ENCODE results near the gene NPRL2.
"Not testable (repeated sequence)": the region's sequence is repeated elsewhere in the genome, so short reads cannot be mapped to it uniquely, and the experiment has no call there.

NPRL2 gene

DNA sequence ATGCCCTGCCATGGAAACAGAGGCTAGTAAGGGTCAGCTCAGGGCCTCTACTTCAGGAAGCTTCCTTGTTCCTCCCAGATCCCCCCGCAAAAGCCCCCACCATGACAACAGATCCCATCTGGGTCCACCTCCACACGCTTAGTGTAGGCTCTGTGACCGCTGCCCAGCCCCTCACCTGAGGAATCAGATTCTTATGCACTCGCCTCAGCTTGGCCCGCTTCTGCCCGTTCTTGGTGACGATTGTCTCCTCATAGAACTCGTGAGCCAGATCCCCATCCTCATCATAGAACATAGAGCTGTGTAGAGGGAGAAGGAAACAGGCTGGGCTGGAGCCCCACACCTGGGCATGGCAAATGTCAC lies 24.4 kb downstream of the NPRL2 start:
- FAIRE-seq = no peak

DNA sequence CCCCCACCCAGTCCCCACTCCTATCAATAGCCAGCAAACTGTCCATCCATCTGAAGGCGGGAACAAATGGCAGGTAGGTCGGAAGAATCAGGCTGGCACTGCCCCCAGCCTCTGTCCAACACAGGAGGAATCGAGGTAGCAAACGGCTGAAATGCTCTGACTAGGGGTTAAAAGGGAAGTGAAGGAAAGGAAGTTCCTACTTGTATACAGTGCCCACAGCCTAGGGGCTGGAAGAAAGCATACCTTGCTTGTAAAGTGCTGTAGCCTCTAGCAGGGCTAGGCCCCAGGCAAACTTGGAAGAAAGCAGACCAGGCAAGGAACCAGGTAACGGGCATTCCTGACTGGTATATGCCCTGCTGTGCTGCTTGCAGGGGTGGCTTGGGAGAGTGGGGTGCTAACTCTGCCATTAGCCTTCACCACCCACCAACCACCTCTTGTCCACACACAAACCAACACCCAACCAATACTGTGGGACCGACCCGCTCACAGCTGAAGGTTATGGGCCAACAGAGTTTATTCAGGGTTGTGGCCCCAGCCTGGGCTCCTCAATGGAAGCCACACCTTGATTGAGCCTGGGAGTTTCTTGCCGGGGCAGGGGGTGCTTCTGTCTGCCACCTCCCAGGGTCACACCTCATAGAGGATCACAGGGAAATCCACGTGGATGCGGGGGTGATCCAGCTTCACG lies 24.9 kb downstream of the NPRL2 start:
- no peak for FAIRE-seq

DNA sequence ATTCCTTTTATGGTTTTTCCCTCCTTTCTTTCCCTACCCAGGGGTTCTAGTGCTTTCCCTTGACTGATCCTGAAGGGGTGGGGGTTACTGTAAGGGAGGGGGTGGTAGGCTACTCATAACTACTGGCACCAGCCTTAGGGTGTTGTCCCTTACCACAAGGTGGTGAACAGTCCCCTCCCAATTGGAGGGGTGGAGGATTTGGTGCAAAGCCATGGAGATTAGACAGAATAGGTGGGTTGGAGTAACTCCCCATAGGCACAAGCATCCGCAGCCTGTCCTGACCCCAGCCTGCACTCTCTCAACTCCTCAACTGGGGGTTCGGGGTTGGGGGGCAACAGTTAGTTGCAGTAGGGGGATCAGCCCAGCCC lies 25.5 kb downstream of the NPRL2 start:
- FAIRE-seq = no peak

DNA sequence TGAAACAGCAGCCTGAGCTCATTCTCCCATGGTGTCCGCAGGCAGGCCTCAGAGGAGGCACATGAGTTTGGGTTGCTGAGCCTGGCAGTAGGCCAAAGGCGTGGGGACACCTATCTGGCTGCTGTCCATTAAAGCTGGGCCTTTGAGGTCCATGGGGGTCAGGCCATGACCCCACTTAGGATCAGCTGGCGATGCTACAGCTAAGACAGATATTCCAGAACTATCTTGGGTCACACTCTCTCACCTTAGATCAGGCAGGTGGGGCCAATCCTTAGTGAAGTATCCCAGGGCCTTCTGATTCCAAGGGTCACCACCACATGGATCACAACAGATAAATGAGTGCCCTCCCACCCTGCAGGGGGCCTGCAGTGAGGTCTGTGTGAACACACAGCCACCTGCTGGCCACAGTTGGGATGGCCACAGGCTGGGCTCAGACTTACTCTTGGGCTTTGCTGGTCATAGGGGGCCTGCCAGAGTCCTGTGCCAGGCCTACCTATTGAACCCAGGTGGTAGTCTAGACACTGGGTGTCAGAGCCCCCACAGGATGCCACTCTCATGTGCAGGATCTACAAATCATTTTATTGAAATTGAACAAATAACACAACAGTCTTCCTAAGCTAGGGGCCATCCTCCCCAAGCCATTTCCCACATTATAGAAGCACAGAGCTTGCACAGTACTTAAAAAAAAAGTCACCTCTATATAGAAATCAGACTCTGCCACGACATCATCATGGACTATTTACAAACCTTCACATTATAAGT lies 26.0 kb downstream of the NPRL2 start:
- no peak for FAIRE-seq

DNA sequence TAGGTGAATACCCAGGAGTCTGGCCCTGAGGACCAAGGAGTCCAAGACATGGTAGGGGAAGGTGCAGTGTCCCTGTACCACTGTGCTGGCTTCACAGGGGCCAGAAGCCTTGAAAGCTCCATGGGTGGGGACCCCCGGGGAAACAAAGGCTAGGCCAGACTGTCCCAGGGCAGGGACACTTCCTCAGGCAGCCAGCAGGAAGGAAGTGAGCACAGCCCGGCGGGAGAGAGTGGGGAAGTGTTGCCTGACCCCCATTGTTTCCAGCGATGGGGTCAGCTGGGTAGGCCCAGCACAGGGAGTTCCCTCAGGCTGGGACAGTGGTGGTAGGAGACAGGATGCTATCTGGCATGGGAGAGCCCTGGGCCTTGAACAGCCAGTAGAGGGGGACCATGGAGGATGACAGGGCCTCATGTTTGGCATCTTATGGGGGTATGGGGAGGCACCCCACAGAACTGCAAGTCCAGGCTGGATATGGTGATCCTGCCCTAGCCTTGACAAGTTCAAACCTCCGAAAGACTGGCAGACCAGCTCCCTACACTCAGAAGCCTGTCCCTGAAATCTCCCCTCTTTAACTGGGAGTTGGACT lies 26.9 kb downstream of the NPRL2 start:
- FAIRE-seq = no peak

DNA sequence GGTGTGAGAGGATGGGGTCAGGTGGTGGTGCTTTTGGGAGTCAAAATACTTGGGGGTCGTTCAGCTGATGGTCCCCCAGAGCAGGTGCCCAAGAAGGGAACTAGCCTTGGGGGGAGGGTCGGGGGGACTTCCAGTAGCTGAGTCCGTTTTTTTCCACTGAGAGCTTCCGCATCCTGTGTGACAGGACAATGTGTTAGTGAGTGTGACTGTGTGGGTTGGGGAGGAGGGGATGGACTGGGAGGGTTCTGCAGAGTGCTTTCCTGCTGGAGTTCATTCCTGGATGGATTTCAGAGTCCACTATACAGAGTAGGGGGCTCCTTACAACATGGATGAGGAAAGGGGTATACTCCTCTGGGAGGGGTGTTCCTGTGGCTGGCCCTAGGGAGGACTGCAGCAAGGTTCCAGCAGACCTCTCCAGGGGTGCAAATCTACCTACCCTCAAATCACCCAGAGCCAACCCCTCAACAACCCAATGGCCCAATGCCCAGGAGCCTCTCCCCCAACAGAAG lies 27.4 kb downstream of the NPRL2 start:
- no peak for FAIRE-seq

DNA sequence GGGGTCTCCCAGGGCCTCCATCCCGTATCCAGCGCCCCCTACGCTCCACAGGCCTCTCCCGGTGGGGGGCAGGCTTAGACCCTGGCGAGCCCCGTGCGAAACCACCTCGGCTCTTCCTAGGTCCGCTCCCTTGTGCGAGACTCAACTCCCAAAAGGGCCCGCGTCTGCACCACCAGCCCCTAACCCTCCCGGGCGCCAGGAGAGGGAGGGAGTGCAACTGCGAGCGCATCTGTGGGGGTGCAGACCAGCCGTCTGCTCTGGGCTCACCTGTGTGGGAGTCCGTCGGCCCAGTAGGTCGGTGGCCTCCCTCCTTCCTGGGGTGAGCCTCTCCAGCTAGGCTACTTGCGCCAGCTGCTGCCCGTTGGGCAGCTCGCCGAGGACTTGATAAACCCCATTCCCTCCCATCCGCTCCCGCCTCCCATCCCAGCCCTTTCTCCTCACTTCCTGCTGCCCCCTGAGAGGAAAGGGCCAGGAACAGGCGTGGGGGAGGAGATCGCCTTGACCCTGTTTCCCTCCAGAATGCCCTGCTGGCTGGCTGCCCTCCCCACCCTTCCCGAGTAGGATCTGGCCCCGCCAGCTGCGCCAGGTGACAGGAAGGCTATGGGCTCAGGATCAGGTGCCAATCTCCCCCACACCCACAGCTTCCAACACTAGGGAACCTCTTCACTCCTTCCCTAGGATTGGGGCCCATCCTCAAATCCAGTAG lies 28.0 kb downstream of the NPRL2 start, which contains the start of gene HYAL2:
TSS of gene HYAL2 (minus strand) at position 360 of the 706 bp plus-strand sequence. CDS start 2,256 bp downstream, outside the sequence.
- no peak for FAIRE-seq

DNA sequence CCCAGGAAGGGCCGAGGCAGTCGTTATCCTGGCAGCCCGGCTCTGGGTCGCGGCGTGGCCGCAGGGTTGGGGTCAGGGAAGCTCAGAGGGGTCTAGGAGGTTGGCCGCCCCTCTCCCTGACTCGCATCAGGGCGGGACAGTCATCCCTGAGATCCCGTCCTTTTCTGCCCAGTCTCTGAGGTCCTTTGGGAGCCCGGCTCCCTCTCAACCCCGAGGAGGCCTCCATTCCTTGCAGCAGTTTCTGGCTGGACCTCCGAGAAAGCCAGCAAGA lies 28.5 kb downstream of the NPRL2 start:
- no peak for FAIRE-seq

DNA sequence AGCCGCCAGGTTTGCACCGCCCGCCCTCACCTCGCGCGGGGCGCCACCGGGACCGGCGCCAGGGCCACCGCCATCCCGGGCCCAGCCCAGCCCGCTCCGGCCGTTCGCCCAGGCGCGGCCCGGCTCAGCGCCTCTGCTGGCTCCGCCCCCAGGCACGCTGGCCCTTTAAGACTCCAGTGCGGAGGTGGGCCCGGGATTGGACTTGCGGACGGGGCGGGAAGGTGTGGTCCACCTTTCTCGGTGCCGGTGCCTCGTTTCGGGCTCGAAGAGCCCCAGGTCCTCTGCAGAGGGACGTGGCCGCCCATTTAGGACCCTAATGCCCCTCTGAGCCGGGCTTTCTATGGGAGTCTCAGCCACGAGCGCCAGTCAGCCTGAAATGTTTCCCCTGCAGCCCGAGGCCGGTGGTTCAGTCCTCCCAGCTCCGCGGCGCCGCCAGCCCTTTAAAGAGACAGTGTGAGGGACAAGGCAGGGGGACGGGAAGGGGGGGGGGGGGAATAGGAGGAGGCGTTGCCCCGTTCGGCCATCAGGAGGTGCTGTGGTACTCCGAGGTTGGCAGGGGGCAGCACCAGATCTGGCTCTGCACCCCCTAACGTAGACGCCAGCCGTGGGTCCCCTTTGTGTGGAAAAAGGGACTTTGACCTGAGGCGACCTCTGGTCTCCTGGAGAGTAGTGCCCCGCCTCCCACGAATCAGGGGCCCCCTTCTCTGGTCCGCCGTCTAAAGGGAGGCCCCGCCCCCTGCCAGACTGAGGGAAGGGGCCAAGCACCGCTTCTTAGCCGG lies 29.1 kb downstream of the NPRL2 start:
- no peak for FAIRE-seq

DNA sequence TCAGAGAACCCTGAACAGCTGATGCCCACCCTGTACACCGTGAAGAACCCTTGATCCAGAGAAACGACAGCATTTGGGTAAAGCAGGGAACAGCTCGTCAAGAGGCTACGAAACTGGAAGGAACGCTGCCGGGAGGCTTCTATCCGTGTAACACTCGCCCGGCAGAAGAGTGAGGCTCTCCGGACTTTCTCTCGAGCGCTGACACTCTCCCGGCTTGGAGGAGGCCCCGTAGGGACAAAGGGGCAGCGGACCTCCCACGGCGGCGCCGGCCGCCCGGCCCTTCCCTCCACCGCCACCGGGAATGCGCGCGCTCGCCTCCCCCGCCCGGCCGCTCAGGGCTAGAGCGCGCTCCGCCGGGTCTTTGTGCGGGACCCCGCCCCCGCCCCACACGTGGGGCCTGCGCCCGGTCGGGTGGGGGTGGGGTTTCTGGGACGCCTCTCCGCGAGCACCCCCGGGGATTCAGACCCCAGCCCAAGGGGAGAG lies 29.7 kb downstream of the NPRL2 start:
- FAIRE-seq = no peak

DNA sequence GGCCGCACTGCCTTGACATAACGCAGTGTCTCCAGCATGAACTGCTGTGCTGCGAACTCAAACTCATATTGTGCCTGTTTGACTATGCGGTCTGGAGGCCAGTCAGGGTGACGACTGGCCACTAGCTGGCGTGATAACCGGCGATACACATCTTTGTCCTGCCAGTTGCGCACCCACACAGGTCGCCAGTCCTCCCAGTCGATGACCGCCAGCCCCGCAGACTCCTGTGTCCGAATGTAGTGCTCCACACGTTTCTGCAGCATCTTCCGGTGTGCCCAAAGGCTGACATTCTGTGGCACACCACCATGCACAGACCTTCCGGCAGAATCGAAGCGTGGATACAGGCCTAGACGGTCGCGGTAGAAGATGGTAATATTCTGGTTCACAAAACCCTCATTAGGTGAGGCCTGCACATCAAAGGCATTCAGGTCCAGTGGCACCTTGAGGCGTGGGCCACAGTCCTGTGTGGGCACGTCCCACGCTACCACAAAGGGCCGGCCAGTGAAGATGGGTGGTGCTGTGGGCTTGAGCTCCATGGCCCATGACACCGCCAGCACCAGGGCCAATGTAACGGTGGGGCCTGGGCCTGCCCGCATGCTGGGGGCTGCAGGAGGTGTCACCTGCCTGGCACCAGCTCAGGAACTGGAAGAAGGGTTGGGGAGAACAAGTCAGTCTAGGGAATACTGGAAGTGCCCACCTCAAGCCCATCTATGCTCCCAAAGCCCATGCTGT lies 30.5 kb downstream of the NPRL2 start:
- FAIRE-seq = no peak

DNA sequence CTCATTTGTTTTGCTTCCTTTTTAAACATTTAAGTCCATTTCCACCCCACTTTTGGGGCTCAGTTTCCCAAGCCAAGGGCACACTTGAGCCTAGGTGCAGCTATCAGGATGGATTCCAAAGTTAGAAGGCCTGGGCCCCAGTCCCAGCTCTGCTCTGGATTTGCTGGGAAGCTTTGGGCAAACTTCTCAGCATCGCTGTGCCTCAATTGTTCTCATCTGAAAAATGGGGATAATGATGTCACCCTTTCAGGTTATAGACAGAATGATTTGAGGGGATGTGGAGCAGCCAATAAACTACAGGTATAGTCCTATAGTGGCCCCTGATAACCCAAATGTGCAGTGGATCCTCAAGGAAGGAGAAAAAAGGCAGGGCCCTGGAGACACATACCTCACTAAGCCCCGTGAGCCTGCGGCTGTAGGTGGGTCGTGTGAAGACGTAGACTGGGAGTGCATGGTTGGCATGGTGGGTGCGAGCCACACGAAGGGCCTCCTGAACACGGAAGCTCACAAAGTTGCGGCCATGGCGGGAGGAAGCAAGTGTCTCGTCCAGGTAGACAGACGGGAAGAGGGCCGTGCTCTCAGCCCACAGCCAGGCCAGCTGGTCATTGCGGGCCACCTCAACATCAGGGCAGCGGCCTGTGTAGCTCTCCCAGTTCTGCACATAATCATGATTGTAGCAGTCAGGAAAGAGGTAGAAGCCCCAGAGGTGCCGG lies 31.2 kb downstream of the NPRL2 start:
- no peak for FAIRE-seq

DNA sequence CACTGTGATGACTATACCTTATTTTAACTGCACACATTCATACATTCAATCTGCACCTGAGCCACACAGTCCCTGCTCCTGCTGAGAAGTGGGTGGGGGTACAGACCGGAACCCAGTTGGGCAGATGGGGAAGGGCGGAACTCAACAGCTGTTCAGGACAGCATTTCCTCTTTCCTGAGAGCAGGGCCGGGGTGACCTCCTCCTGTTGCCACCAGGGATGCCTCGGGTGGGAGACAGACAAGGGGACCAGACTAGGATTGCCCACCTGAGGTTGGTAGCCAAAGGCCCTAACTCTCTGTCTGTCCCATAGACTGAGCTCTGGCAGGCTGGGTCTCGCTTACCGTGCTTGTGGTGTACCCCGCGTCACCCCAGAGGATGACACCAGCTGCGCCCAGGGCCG lies 32.0 kb downstream of the NPRL2 start:
- FAIRE-seq = no peak

DNA sequence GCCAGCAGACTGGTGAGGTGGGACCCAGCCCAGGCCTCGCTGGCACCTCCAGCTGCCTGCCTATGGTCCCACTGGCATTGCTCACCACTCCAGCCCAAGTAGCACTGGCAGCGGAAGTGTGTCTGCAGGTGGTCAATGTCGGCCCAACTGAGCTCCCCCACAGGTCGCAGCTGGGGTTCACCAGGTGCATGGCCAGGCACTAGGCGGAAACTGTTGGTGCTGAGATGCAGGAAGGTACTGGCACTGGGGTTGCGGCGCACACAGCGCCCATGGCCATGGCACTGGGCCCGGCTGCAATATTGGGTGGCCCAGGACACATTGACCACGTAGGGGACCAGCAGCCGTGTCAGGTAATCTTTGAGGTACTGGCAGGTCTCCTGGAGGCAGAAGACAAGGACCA lies 32.4 kb downstream of the NPRL2 start:
- FAIRE-seq = no peak

DNA sequence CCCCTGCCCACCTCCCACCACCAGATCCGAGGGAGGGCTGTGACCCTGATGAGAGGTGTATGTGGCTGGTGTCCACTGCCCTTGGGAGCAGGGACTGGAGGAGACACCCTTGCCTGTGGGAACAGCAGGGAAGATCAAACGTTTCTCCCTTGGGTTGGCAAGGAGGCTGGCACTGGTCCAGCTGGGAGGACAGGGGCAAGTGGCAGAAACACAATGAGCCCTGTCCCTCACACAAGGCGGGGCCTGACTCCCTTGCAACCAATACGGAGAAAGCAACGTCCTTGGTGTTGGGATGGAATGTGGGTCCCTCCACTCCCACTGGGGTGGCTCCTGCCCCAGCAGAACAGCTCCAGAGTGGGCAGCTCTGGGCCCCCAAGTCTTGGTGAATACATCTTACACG lies 33.3 kb downstream of the NPRL2 start:
- no peak for FAIRE-seq

DNA sequence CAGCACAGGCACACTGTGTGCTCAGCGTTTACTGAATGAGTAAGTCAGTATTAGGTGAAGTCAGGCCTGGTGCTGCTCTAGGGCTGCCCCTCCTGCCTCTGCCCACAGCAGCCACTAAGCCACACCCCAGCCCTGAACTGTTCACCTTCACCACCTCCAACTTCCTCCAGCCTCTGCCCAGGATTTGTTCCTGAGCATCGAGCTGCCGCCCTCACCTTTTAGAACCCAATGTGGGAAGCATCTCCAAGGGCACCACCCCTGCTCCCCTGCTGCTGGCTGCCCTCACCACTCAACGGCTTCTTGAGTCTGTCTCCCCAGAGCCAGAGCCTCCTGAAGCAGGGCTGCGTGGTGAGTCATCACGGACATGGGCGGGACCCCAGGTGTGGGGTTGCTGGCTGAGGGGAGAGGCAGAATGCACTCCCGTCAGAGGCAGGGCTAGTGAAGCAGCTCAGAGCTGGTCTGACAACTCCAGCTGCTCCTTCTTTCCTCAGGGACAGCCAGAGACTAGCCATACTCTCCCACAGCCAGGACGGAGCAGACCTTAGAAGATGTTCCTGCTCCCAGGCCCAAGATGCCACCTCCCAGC lies 33.8 kb downstream of the NPRL2 start:
- FAIRE-seq = no peak

DNA sequence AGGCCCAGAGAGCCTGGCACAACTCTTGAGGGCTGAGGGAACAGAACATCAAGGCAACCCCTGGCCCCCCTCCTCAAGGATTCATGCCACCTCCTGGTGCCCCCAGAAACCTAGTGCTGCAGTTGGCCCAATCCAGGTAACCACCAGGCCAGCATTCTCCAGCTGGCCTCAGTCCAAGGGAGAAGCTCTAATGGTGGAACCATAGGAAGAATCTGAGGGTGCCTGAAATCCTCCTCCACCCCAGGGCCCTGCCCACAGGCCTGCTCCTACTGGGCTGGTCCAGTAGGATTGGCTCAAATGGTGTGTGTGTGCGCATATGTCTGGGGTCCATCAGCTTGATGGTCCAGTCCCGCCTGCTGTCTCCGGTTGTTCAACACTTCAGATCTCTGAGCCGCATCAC lies 35.8 kb downstream of the NPRL2 start:
- no peak for FAIRE-seq

DNA sequence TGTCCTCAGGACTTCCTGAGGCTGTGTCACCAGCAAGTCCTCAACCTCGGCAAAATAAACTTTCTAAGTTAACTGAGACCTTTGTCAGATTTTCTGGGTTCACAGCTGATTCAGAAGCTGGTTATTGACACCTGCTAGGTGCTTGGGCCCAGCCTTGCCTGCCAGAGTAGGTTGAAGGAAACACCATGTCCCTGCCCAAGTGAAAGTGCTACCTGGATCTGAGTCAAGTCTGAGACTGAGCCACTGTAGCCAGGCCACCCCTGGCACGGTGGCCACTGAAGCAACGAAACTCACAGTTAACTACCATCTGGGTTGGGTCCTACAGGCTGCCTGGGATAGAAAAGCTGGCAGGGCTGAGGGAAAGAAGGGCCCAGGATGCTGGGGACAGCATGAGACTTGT lies 36.2 kb downstream of the NPRL2 start:
- no peak for FAIRE-seq

DNA sequence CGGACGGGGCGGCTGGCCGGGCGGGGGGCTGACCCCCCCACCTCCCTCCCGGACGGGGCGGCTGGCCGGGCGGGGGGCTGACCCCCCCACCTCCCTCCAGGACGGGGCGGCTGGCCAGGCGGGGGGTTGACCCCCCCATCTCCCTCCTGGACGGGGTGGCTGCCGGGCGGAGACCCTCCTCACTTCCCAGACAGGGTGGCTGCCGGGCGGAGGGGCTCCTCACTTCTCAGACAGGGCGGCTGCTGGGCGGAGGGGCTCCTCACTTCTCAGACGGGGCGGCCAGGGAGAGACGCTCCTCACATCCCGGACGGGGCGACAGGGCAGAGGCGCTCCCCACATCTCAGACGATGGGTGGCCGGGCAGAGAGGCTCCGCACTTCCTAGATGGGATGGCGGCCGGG lies 38.5 kb downstream of the NPRL2 start:
- FAIRE-seq = not testable (repeated sequence)

DNA sequence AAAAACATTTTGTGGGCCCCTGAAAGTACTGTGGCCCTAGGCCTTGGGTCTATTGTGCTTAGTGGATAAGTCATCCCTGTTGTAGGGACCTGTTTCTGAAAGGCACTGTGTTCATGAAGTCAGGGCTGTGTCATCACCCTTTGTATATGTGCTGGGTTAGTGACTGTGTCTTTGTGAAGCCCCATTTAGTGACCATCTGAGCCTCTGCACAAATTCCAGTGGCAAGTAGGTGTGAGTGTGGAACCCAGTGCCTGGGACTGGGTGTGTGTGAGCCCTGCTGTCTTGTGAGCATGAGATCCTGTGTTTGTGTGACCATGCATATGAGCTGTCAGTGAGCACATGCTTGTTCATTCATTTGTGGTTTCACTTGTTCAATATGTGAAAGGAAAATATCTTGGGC lies 46.0 kb downstream of the NPRL2 start:
- no peak for FAIRE-seq
